K562 (cell line): ENCODE measurements around the gene MBNL1. TPM values are rescaled to one million over a fixed set of nuclear protein-coding genes. Genes with fewer than 3 reads are reported as not detected.
A peak's percentile ranks its signal among the peaks of the same experiment; 100 is the strongest.

Experiments
- CTCFL ChIP-seq: IDR thresholded peaks from 2 replicates; pipeline ENCODE4 v1.6.1; 2011; ENCODE audit warnings: borderline replicate concordance, low read depth, mild to moderate bottlenecking, moderate library complexity, low read length; ENCODE audit not compliant: insufficient read depth, poor library complexity, severe bottlenecking
- EP300 ChIP-seq: IDR thresholded peaks from 2 replicates; pipeline ENCODE4 v1.6.1; 2012; ENCODE audit warnings: low read length, improper control_type of control experiment
- FOXJ3 ChIP-seq: sonication (generic); formaldehyde crosslinking; IDR thresholded peaks from 2 replicates; pipeline ENCODE4 v1.4.0; 2020; ENCODE audit warnings: mild to moderate bottlenecking, missing genetic modification reagents
- FUS ChIP-seq: fragments of 200-400 bp; formaldehyde crosslinking; optimal IDR thresholded peaks from 2 replicates; pipeline ENCODE3; 2017; ENCODE audit warnings: low read depth, low read length
- GTF2F1 ChIP-seq: IDR thresholded peaks from 2 replicates; pipeline ENCODE4 v1.6.1; 2011; ENCODE audit warnings: low read depth, low read length, improper control_type of control experiment
- HEY1 ChIP-seq: fragments of 250-450 bp; sonication (Bioruptor Pico); IDR thresholded peaks from 2 replicates; pipeline ENCODE4 v1.5.0; 2020; ENCODE audit warnings: mild to moderate bottlenecking, moderate library complexity, borderline replicate concordance
- IRF9 ChIP-seq: fragments of 450-650 bp; IDR thresholded peaks from 2 replicates; pipeline ENCODE4 v1.6.1; 2016; ENCODE audit warnings: missing biosample characterization, missing genetic modification characterization
- LEF1 ChIP-seq: fragments of 450-650 bp; IDR thresholded peaks from 2 replicates; pipeline ENCODE4 v1.6.1; 2016; ENCODE audit warnings: mild to moderate bottlenecking
- MED1 ChIP-seq: sonication (generic); formaldehyde crosslinking; IDR thresholded peaks from 2 replicates; pipeline ENCODE4 v1.8.1; 2023; ENCODE audit warnings: missing genetic modification reagents, borderline replicate concordance
- MEF2D ChIP-seq: conservative IDR thresholded peaks from 2 replicates; pipeline ENCODE4 v1.6.1; 2016; ENCODE audit warnings: low read depth, missing genetic modification characterization, missing compliant biosample characterization
- MYNN ChIP-seq, 2 experiments: sonication (generic); formaldehyde crosslinking in 1 of 2; IDR thresholded peaks; 2 replicates each; pipeline versions ENCODE4 v1.5.0 to v1.6.1; 2016 to 2020; ENCODE audit warnings: antibody characterized with exemption in 1 of 2, missing genetic modification reagents in 1 of 2
- NONO ChIP-seq, 2 experiments: fragments of 200-400 bp in 1 of 2; fragments of 450-650 bp in 1 of 2; formaldehyde crosslinking in 1 of 2; IDR thresholded peaks; 2 replicates each; pipeline ENCODE4 v1.6.1; 2017; ENCODE audit warnings: low read depth in 2 of 2, mild to moderate bottlenecking in 2 of 2, moderate library complexity in 2 of 2, low read length in 1 of 2
- NR4A1 ChIP-seq, 2 experiments: fragments of 250-450 bp in 1 of 2; fragments of 450-650 bp in 1 of 2; sonication (Bioruptor Pico) in 1 of 2; IDR thresholded peaks; 2 replicates each; pipeline versions ENCODE4 v1.4.0 to v1.6.1; 2016 to 2020; ENCODE audit warnings: mild to moderate bottlenecking in 2 of 2, missing compliant biosample characterization in 1 of 2, missing genetic modification characterization in 1 of 2, moderate library complexity in 1 of 2
- POLR2AphosphoS5 ChIP-seq: IDR thresholded peaks from 2 replicates; pipeline ENCODE4 v1.6.1; 2011; ENCODE audit warnings: mild to moderate bottlenecking, low read depth, low read length, moderate library complexity; ENCODE audit not compliant: control insufficient read depth, insufficient read depth
- PPARD ChIP-seq: fragments of 250-450 bp; sonication (Bioruptor Pico); IDR thresholded peaks from 2 replicates; pipeline ENCODE4 v1.8.0; 2022; ENCODE audit warnings: inconsistent platforms, mild to moderate bottlenecking, moderate library complexity
- SOX6 ChIP-seq: fragments of 450-650 bp; IDR thresholded peaks from 2 replicates; pipeline ENCODE4 v1.6.1; 2014; ENCODE audit warnings: mild to moderate bottlenecking
- TBP ChIP-seq: optimal IDR thresholded peaks from 2 replicates; pipeline ENCODE3; 2011; ENCODE audit warnings: low read depth, low read length, improper control_type of control experiment
- ZNF282 ChIP-seq: sonication (generic); formaldehyde crosslinking; IDR thresholded peaks from 2 replicates; pipeline ENCODE4 v1.8.1; 2023; ENCODE audit warnings: missing genetic modification reagents
- ZNF395 ChIP-seq: fragments of 200-800 bp; sonication (Bioruptor generic); IDR thresholded peaks from 2 replicates; pipeline ENCODE4 v1.6.1; 2017; ENCODE audit warnings: missing genetic modification characterization, missing compliant biosample characterization
- ZNF41 ChIP-seq: fragments of 250-450 bp; sonication (Bioruptor Pico); conservative IDR thresholded peaks from 2 replicates; pipeline ENCODE4 v1.4.0; 2020; ENCODE audit warnings: mild to moderate bottlenecking
- ZNF445 ChIP-seq: fragments of 250-450 bp; sonication (Bioruptor Pico); IDR thresholded peaks from 2 replicates; pipeline ENCODE4 v1.4.0; 2020; ENCODE audit warnings: low read depth, mild to moderate bottlenecking, moderate library complexity
- polyA plus RNA-seq, 8 experiments: library from polyadenylated mRNA; depleted of rRNA in 4 of 8; stranded (reverse) in 5 of 8; unstranded in 3 of 8; fragments of >200 nt; fragmentation: Nextera tagmentation in 2 of 8; fragmentation: Illumina TruSeq in 1 of 8; extraction: Ambion mirVana in 2 of 8; extraction: Trizol in 1 of 8; gene quantifications; 2 replicates each; pipeline versions ENCODE4 v1.2.1 to v1.2.3, GENCODE V29; 2011 to 2014; ENCODE audit warnings: inconsistent platforms in 1 of 8, missing spikeins in 1 of 8
- total RNA-seq, 7 experiments: library from RNA; depleted of rRNA in 6 of 7; stranded (reverse); fragments of >200 nt in 6 of 7; fragmentation: Illumina TruSeq in 2 of 7; extraction: Trizol in 2 of 7; gene quantifications; 2 replicates each; pipeline versions ENCODE4 v1.2.1 to v1.2.3, GENCODE V29; 2011 to 2021; ENCODE audit warnings: low replicate concordance in 1 of 7
- TF ChIP-seq, protein P1 (sequence below): sonication (generic); formaldehyde crosslinking; IDR thresholded peaks from 2 replicates; pipeline ENCODE4 v1.8.0; 2022; ENCODE audit warnings: missing genetic modification reagents, mild to moderate bottlenecking, borderline replicate concordance

Gene MBNL1
- total and polyA plus RNA-seq, 9 of the 15 experiments (the other 6 are each of a cell fraction or from before 2014, with no cell fraction given) = 70.3 to 243 (median 220) TPM

GRCh38 chr3:152268555-152269055, at the start of gene MBNL1 (continued):
- peak; percentile 94 for TF ChIP-seq TBP
- TF ChIP-seq FOXJ3 (CRISPR knock-in tag) = no peak
- TF ChIP-seq ZNF41 = no peak
- peak; percentile 60; the same call in 1 of the 2 replicates for TF ChIP-seq MYNN (IDR thresholded peaks at IDR 0.05)
- TF ChIP-seq MYNN (CRISPR knock-in tag; IDR thresholded peaks at IDR 0.05) = no peak
- no peak for TF ChIP-seq IRF9
- peak; percentile 9 to 98; a peak in 3 of 4 replicates for TF ChIP-seq NONO (IDR thresholded peaks at IDR 0.05; ENCODE audit: low read depth in 2 of 2, low read length in 1 of 2)
- peak; percentile 81 for TF ChIP-seq POLR2AphosphoS5
- no peak for TF ChIP-seq HEY1 (CRISPR knock-in tag)
- TF ChIP-seq ZNF282 = no peak
- TF ChIP-seq NR4A1 (CRISPR knock-in tag; IDR thresholded peaks at IDR 0.05) = no peak
- TF ChIP-seq NR4A1 (tag; IDR thresholded peaks at IDR 0.05) = no peak; the same call in 1 of the 2 replicates
- TF ChIP-seq SOX6 = peak; percentile 47; the same call in 1 of the 2 replicates
- peak; percentile 84 for TF ChIP-seq ZNF395 (CRISPR knock-in tag)
- no peak for TF ChIP-seq MED1 (CRISPR knock-in tag)
- TF ChIP-seq, protein P1, sequence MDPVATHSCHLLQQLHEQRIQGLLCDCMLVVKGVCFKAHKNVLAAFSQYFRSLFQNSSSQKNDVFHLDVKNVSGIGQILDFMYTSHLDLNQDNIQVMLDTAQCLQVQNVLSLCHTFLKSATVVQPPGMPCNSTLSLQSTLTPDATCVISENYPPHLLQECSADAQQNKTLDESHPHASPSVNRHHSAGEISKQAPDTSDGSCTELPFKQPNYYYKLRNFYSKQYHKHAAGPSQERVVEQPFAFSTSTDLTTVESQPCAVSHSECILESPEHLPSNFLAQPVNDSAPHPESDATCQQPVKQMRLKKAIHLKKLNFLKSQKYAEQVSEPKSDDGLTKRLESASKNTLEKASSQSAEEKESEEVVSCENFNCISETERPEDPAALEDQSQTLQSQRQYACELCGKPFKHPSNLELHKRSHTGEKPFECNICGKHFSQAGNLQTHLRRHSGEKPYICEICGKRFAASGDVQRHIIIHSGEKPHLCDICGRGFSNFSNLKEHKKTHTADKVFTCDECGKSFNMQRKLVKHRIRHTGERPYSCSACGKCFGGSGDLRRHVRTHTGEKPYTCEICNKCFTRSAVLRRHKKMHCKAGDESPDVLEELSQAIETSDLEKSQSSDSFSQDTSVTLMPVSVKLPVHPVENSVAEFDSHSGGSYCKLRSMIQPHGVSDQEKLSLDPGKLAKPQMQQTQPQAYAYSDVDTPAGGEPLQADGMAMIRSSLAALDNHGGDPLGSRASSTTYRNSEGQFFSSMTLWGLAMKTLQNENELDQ (CRISPR knock-in tag) = no peak
- TF ChIP-seq EP300 = peak; percentile 65; the same call in 1 of the 2 replicates
- TF ChIP-seq PPARD (CRISPR knock-in tag) = no peak
- TF ChIP-seq GTF2F1 = peak; percentile 92; the same call in 1 of the 2 replicates
- TF ChIP-seq CTCFL = no peak
- no peak for TF ChIP-seq FUS
- peak; percentile 19; the same call in 1 of the 2 replicates for TF ChIP-seq LEF1
- TF ChIP-seq MEF2D (tag) = no peak
- no peak for TF ChIP-seq ZNF445 (CRISPR knock-in tag)
